H9 (cell line): Measurements from ENCODE around the gene GGA2. TPM values are rescaled to one million over a fixed set of nuclear protein-coding genes. Genes with fewer than 3 reads are reported as not detected.

Experiments used
- DNase-seq: peaks from one replicate; pipeline ENCODE4 v3.0.0-alpha.2; 2017
- H2AFZ ChIP-seq: one replicate; pipeline ENCODE4 v1.6.1; 2013; ENCODE audit warnings: mild to moderate bottlenecking, low read length, control low read depth, moderate library complexity
- H2AK5ac ChIP-seq: 2 replicates; pipeline ENCODE4 v1.6.1; 2013; ENCODE audit warnings: low read length, control low read depth, mixed read lengths; ENCODE audit not compliant: insufficient read length
- H2BK120ac ChIP-seq: one replicate; pipeline ENCODE4 v1.6.1; 2013; ENCODE audit warnings: low read depth, mild to moderate bottlenecking, low read length, control low read depth, inconsistent platforms; ENCODE audit not compliant: poor library complexity, severe bottlenecking
- H2BK12ac ChIP-seq: 2 replicates; pipeline ENCODE4 v1.6.1; 2013; ENCODE audit warnings: low read length, control low read depth, mixed read lengths, low read depth; ENCODE audit not compliant: insufficient read length
- H2BK15ac ChIP-seq: 2 replicates; pipeline ENCODE4 v1.6.1; 2013; ENCODE audit warnings: low read depth, low read length, control low read depth
- H2BK20ac ChIP-seq: one replicate; pipeline ENCODE4 v1.6.1; 2013; ENCODE audit warnings: low read depth, mild to moderate bottlenecking, low read length, control low read depth, inconsistent platforms; ENCODE audit not compliant: poor library complexity, severe bottlenecking
- H2BK5ac ChIP-seq: 2 replicates; pipeline ENCODE4 v1.6.1; 2013; ENCODE audit warnings: low read length, control low read depth, mixed read lengths; ENCODE audit not compliant: insufficient read length
- H3K14ac ChIP-seq: 2 replicates; pipeline ENCODE4 v1.6.1; 2013; ENCODE audit warnings: low read length, control low read depth; ENCODE audit not compliant: insufficient read depth
- H3K18ac ChIP-seq: 2 replicates; pipeline ENCODE4 v1.6.1; 2013; ENCODE audit warnings: low read depth, mild to moderate bottlenecking, mixed read lengths, low read length, control low read depth; ENCODE audit not compliant: insufficient read length
- H3K23ac ChIP-seq: 2 replicates; pipeline ENCODE4 v1.6.1; 2013; ENCODE audit warnings: low read length, control low read depth, mixed read lengths, low read depth; ENCODE audit not compliant: insufficient read length
- H3K23me2 ChIP-seq: 2 replicates; pipeline ENCODE4 v1.6.1; 2013; ENCODE audit warnings: low read depth, mild to moderate bottlenecking, mixed read lengths, low read length, control low read depth; ENCODE audit not compliant: insufficient read length, poor library complexity, severe bottlenecking
- H3K27ac ChIP-seq: 2 replicates; pipeline ENCODE4 v1.5.1; 2013; ENCODE audit warnings: low read length, control low read depth, mixed read lengths, low read depth; ENCODE audit not compliant: insufficient read length
- H3K27me3 ChIP-seq: 2 replicates; pipeline ENCODE4 v1.6.1; 2013; ENCODE audit warnings: low read length, control low read depth, inconsistent platforms; ENCODE audit not compliant: insufficient read depth
- H3K4ac ChIP-seq: 2 replicates; pipeline ENCODE4 v1.6.1; 2013; ENCODE audit warnings: low read depth, mild to moderate bottlenecking, control low read depth, inconsistent platforms, low read length, moderate library complexity
- H3K4me1 ChIP-seq: 2 replicates; pipeline ENCODE4 v1.6.1; 2013; ENCODE audit warnings: low read length, control low read depth, inconsistent platforms; ENCODE audit not compliant: insufficient read depth
- H3K4me2 ChIP-seq: 2 replicates; pipeline ENCODE4 v1.6.1; 2013; ENCODE audit warnings: low read length, control low read depth, mixed read lengths; ENCODE audit not compliant: insufficient read length, insufficient read depth
- H3K56ac ChIP-seq: 2 replicates; pipeline ENCODE4 v1.6.1; 2013; ENCODE audit warnings: low read depth, mild to moderate bottlenecking, mixed read lengths, low read length, control low read depth; ENCODE audit not compliant: insufficient read length
- H3K79me1 ChIP-seq: 2 replicates; pipeline ENCODE4 v1.6.1; 2013; ENCODE audit warnings: low read depth, mild to moderate bottlenecking, moderate library complexity, low read length, control low read depth, inconsistent platforms; ENCODE audit not compliant: insufficient read depth, poor library complexity, severe bottlenecking
- H3K79me2 ChIP-seq: 2 replicates; pipeline ENCODE4 v1.6.1; 2013; ENCODE audit warnings: low read length, control low read depth, inconsistent platforms; ENCODE audit not compliant: insufficient read depth
- H3K9ac ChIP-seq: 2 replicates; pipeline ENCODE4 v1.6.1; 2013; ENCODE audit warnings: low read length, control low read depth, mixed read lengths; ENCODE audit not compliant: insufficient read length; ENCODE audit errors: extremely low read depth
- H3K9me3 ChIP-seq: one replicate; pipeline ENCODE4 v1.6.1; 2013; ENCODE audit warnings: low read depth, low read length, inconsistent platforms; ENCODE audit not compliant: control insufficient read depth
- H3T11ph ChIP-seq: one replicate; pipeline ENCODE4 v1.6.1; 2013; ENCODE audit warnings: mild to moderate bottlenecking, low read length, control low read depth, inconsistent platforms
- H4K20me1 ChIP-seq: one replicate; pipeline ENCODE4 v1.6.1; 2013; ENCODE audit not compliant: control insufficient read depth, insufficient read length, insufficient read depth
- H4K5ac ChIP-seq: 2 replicates; pipeline ENCODE4 v1.6.1; 2013; ENCODE audit warnings: low read depth, mild to moderate bottlenecking, mixed read lengths, low read length, control low read depth; ENCODE audit not compliant: insufficient read length
- H4K8ac ChIP-seq: replicated peaks from 2 replicates; pipeline ENCODE4 v1.6.1; 2013; ENCODE audit warnings: low read length, control low read depth, mixed read lengths, low read depth; ENCODE audit not compliant: insufficient read length
- H4K91ac ChIP-seq: 2 replicates; pipeline ENCODE4 v1.6.1; 2013; ENCODE audit warnings: low read depth, mild to moderate bottlenecking, moderate library complexity, mixed read lengths, low read length, control low read depth; ENCODE audit not compliant: insufficient read length
- H3K27ac Mint-ChIP-seq, 3 experiments: 2 replicates in 2 of 3; 3 replicates in 1 of 3; pipeline ENCODE4 v1.8.0; 2020 to 2021; ENCODE audit warnings: mixed read lengths in 3 of 3, mild to moderate bottlenecking in 1 of 3, moderate library complexity in 1 of 3
- H3K27me3 Mint-ChIP-seq: 2 replicates; pipeline ENCODE4 v1.8.0; 2021; ENCODE audit warnings: low read depth, mild to moderate bottlenecking, moderate library complexity, mixed read lengths
- H3K36me3 Mint-ChIP-seq, 3 experiments: 2 replicates in 2 of 3; 3 replicates in 1 of 3; pipeline ENCODE4 v1.8.0; 2020 to 2021; ENCODE audit warnings: low read depth in 3 of 3, mixed read lengths in 3 of 3; ENCODE audit not compliant: insufficient read depth in 1 of 3
- H3K4me1 Mint-ChIP-seq, 2 experiments: 2 replicates each; pipeline ENCODE4 v1.8.0; 2020; ENCODE audit warnings: mixed read lengths in 2 of 2
- H3K4me3 Mint-ChIP-seq, 2 experiments: 2 replicates in 1 of 2; 3 replicates in 1 of 2; pipeline ENCODE4 v1.8.0; 2020 to 2021; ENCODE audit warnings: mild to moderate bottlenecking in 2 of 2, mixed read lengths in 2 of 2, moderate library complexity in 1 of 2
- H3K9me3 Mint-ChIP-seq, 2 experiments: 2 replicates in 1 of 2; 3 replicates in 1 of 2; pipeline ENCODE4 v1.8.0; 2020; ENCODE audit warnings: mild to moderate bottlenecking in 2 of 2, mixed read lengths in 2 of 2, moderate library complexity in 1 of 2
- WGBS: extraction: QIAGEN DNeasy Blood & Tissue Kit; methylation state at CpG from one replicate; pipeline ENCODE4 v1.1.7; 2013; ENCODE audit warnings: missing lambda C conversion rate, low lambda C conversion rate, mixed read lengths; ENCODE audit not compliant: insufficient read length; ENCODE audit errors: extremely low coverage; 5-methylcytosine and 5-hydroxymethylcytosine counted together
- total RNA-seq: library from RNA; stranded (reverse); gene quantifications from 2 replicates; pipeline ENCODE4 v1.2.1, GENCODE V29; 2021
- TF ChIP-seq, protein P1 (sequence below): fragments of 200-600 bp; sonication (generic); conservative IDR thresholded peaks from 3 replicates; pipeline ENCODE4 v1.8.0; 2021; ENCODE audit warnings: antibody characterized with exemption, mild to moderate bottlenecking

GGA2 gene
- total RNA-seq, 1 experiment from 2014 or later, result 143 TPM

DNA sequence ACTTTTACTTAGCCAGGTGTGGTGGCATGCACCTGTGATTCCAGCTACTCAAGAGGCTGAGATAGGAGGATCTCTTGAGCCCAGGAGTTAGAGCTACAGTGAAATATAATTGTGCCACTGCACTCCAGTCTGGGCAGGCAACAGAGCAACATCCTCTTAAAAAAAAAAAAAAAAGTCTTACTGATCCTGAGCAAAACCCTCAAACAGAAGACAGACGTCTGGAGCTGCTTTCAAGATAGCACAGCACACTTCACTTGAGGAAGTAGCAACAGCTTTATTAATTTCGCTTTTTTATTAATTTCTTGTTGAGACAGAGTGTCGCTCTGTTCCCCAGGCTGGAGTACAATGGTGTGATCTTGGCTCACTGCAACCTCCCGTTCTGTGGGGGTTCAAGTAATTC is 10.2 kb upstream of the GGA2 start:
- no CpG with 5 or more reads among the region's 4 CpGs for WGBS
- H3K79me2 ChIP-seq, result no peaks in the 10 kb centered on the region

More for the DNA sequence above, 10.2 kb upstream of the GGA2 start:
- no peaks in the 10 kb centered on the region for H3K9me3 ChIP-seq
- H2AK5ac ChIP-seq, result no peak overlapping the region
- no peaks in the 10 kb centered on the region for H3K79me1 ChIP-seq
- H2BK5ac ChIP-seq, result no peak overlapping the region
- no peaks in the 10 kb centered on the region for H3K27me3 ChIP-seq
- H4K91ac ChIP-seq, result no peak overlapping the region
- H3K4me1 ChIP-seq, result no peaks in the 10 kb centered on the region
- H3K4ac ChIP-seq, result no peak overlapping the region
- no peak overlapping the region for H3K4me2 ChIP-seq
- no peak overlapping the region for H3K23ac ChIP-seq
- no peaks in the 10 kb centered on the region for H4K20me1 ChIP-seq
- no peak for DNase-seq
- H2AFZ ChIP-seq, result no peak overlapping the region
- no peak overlapping the region for H3K56ac ChIP-seq
- H3K27ac Mint-ChIP-seq, result no peak overlapping the region; a peak in 1 of 7 replicates
- no peaks in the 10 kb centered on the region for H3K23me2 ChIP-seq
- H3K27ac ChIP-seq, result no peak overlapping the region
- H3K18ac ChIP-seq, result no peak overlapping the region
- H2BK15ac ChIP-seq, result no peak overlapping the region
- H3K9ac ChIP-seq, result no peak overlapping the region
- H4K5ac ChIP-seq, result no peak overlapping the region
- H2BK12ac ChIP-seq, result no peak overlapping the region
- TF ChIP-seq, protein P1, sequence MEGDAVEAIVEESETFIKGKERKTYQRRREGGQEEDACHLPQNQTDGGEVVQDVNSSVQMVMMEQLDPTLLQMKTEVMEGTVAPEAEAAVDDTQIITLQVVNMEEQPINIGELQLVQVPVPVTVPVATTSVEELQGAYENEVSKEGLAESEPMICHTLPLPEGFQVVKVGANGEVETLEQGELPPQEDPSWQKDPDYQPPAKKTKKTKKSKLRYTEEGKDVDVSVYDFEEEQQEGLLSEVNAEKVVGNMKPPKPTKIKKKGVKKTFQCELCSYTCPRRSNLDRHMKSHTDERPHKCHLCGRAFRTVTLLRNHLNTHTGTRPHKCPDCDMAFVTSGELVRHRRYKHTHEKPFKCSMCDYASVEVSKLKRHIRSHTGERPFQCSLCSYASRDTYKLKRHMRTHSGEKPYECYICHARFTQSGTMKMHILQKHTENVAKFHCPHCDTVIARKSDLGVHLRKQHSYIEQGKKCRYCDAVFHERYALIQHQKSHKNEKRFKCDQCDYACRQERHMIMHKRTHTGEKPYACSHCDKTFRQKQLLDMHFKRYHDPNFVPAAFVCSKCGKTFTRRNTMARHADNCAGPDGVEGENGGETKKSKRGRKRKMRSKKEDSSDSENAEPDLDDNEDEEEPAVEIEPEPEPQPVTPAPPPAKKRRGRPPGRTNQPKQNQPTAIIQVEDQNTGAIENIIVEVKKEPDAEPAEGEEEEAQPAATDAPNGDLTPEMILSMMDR, result no peak
- no peak overlapping the region for H3T11ph ChIP-seq
- no peak overlapping the region for H2BK120ac ChIP-seq
- H4K8ac ChIP-seq, result no peak overlapping the region
- H3K27me3 Mint-ChIP-seq, result no peaks in the 10 kb centered on the region
- no peak overlapping the region for H3K14ac ChIP-seq
- H2BK20ac ChIP-seq, result no peak overlapping the region
- no peak overlapping the region for H3K4me3 Mint-ChIP-seq
- no peaks in the 10 kb centered on the region; a peak in 1 of 5 replicates for H3K9me3 Mint-ChIP-seq
- H3K36me3 Mint-ChIP-seq, result peaks cover 33 to 71% (median 54%) of the 10 kb centered on the region in 3 experiments
- H3K4me1 Mint-ChIP-seq, result no peaks in the 10 kb centered on the region
